RWPE1 (cell line): ENCODE results near the gene INF2.
"Not testable (repeated sequence)": the region's sequence is repeated elsewhere in the genome, so short reads cannot be mapped to it uniquely, and the experiment has no call there.

ENCODE experiments used
- CTCF ChIA-PET: fragments of 350-600 bp; sonication (Branson Sonifier 250); formaldehyde crosslinking; extraction: SDS; loops from one replicate; lab custom pipeline; 2021; lab: Yijun Ruan, JAX
- POLR2A ChIA-PET: fragments of 400-600 bp; formaldehyde crosslinking; extraction: SDS; loops from one replicate; lab custom pipeline; 2020; ENCODE audit warnings: antibody characterized with exemption; ENCODE audit not compliant: low non-redundant PET; lab: Yijun Ruan, JAX
- DNase-seq: peaks from one replicate; pipeline ENCODE4 v3.0.0; 2012; ENCODE audit warnings: low spot score
- H3K27ac ChIP-seq: fragments of 450-650 bp; 2 replicates; pipeline ENCODE4 v1.5.1; 2017
- CTCF ChIP-seq: fragments of 450-650 bp; conservative IDR thresholded peaks from 2 replicates; pipeline ENCODE4 v1.5.1; 2017; ENCODE audit warnings: low read depth, mild to moderate bottlenecking

The INF2 gene

GRCh38 chr14:104651876-104652260 lies 37.5 kb upstream of the INF2 start:
- H3K27ac ChIP-seq = no peak overlapping the region
- POLR2A ChIA-PET = no interaction called here
- CTCF ChIA-PET = interaction anchor here (1.0 to 1.1 kb wide), 2 partner anchors 8 to 29 kb away, joined by 3 read pairs; no protein-coding TSS in a partner anchor
- no peak for DNase-seq
- no peak for TF ChIP-seq CTCF

- CTCF ChIA-PET = no interaction called here
- no peak for TF ChIP-seq CTCF
- no peak for DNase-seq
- POLR2A ChIA-PET = no interaction called here
- H3K27ac ChIP-seq = no peak overlapping the region
These were observed 37.0 kb upstream of the INF2 start for GRCh38 chr14:104652386-104652785.

- POLR2A ChIA-PET, H3K27ac ChIP-seq, CTCF ChIA-PET, DNase-seq: not testable (repeated sequence)
These were observed 36.1 kb upstream of the INF2 start for GRCh38 chr14:104653130-104653920.

- CTCF ChIA-PET = no interaction called here
- no peak for DNase-seq
- no peak overlapping the region for H3K27ac ChIP-seq
- no peak for TF ChIP-seq CTCF
- POLR2A ChIA-PET = no interaction called here
These were observed 35.3 kb upstream of the INF2 start for GRCh38 chr14:104654119-104654518.

GRCh38 chr14:104655128-104655848 lies 34.1 kb upstream of the INF2 start:
- H3K27ac ChIP-seq = no peak overlapping the region
- ChIA-PET POLR2A (no interaction called here), CTCF (interaction anchor here (0.6 to 0.7 kb wide), 3 partner anchors 22 to 873 kb away, joined by 3 to 4 read pairs (median 3); no protein-coding TSS in a partner anchor)
- no peak for TF ChIP-seq CTCF
- DNase-seq = no peak

- TF ChIP-seq CTCF = no peak
- ChIA-PET CTCF (interaction anchor here (0.6 kb wide), 2 partner anchors 21 to 872 kb away, joined by 3 to 4 read pairs; no protein-coding TSS in a partner anchor), POLR2A (no interaction called here)
- no peak overlapping the region for H3K27ac ChIP-seq
- no peak for DNase-seq
These were observed 33.3 kb upstream of the INF2 start for GRCh38 chr14:104656014-104656714.
